NCI-H2227 (cell line): Measurements from ENCODE around the gene PRR20D.
"Not testable (repeated sequence)": the region's sequence is repeated elsewhere in the genome, so short reads cannot be mapped to it uniquely, and the experiment has no call there.

ENCODE experiments used
- DNase-seq: peaks from one replicate; lab custom pipeline; 2025; ENCODE audit not compliant: unreplicated experiment; lab: John Stamatoyannopoulos, UW

PRR20D gene

GRCh38 chr13:57160332-57160731 lies at the start of gene PRR20D:
PRR20D (plus strand) TSS chr13:57160632; CDS start chr13:57161019, 387 bp downstream.
- not testable (repeated sequence) for DNase-seq

GRCh38 chr13:57114945-57115344 lies 45.5 kb upstream of the PRR20D start:
- DNase-seq = no peak

- DNase-seq = no peak
Measured at GRCh38 chr13:57123681-57124080, 36.8 kb upstream of the PRR20D start.

GRCh38 chr13:57128909-57129308 lies 31.5 kb upstream of the PRR20D start:
- no peak for DNase-seq

GRCh38 chr13:57136093-57136492 lies 24.3 kb upstream of the PRR20D start:
- no peak for DNase-seq

GRCh38 chr13:57137585-57137984 lies 22.8 kb upstream of the PRR20D start:
- no peak for DNase-seq

GRCh38 chr13:57138988-57139387 lies 21.4 kb upstream of the PRR20D start:
- DNase-seq = no peak

- not testable (repeated sequence) for DNase-seq
Measured at GRCh38 chr13:57139781-57140180, 20.7 kb upstream of the PRR20D start.

- not testable (repeated sequence) for DNase-seq
Measured at GRCh38 chr13:57140235-57140968, 20.0 kb upstream of the PRR20D start, which contains the start of gene PRR20A. PRR20A (plus strand) TSS chr13:57140918; CDS start chr13:57141305, 387 bp downstream.

GRCh38 chr13:57147188-57147587 lies 13.2 kb upstream of the PRR20D start, which contains the start of gene PRR20B:
PRR20B (plus strand) TSS chr13:57147488; CDS start chr13:57147875, 387 bp downstream.
- not testable (repeated sequence) for DNase-seq

- DNase-seq = not testable (repeated sequence)
Measured at GRCh38 chr13:57148106-57148505, 12.3 kb upstream of the PRR20D start.

GRCh38 chr13:57153761-57154160 lies 6.7 kb upstream of the PRR20D start, which contains the start of gene PRR20C:
PRR20C (plus strand) TSS chr13:57154061; CDS start chr13:57154448, 387 bp downstream.
- not testable (repeated sequence) for DNase-seq

GRCh38 chr13:57166897-57167296 lies 6.5 kb downstream of the PRR20D start, which contains the start of gene PRR20E:
PRR20E (plus strand) TSS chr13:57167197; CDS start chr13:57167584, 387 bp downstream.
- not testable (repeated sequence) for DNase-seq

GRCh38 chr13:57191667-57192066 lies 31.2 kb downstream of the PRR20D start:
- DNase-seq = no peak

GRCh38 chr13:57212989-57213388 lies 52.6 kb downstream of the PRR20D start:
- DNase-seq = no peak
